ENCODE measurements around the gene RFNG.
"Not testable (repeated sequence)": the region's sequence is repeated elsewhere in the genome, so short reads cannot be mapped to it uniquely, and the experiment has no call there.

Gene RFNG

GRCh38 chr17:82039695-82040299 lies 11.8 kb downstream of the RFNG start:
- no peak for DNase-seq

- DNase-seq, result not testable (repeated sequence)
Measured at GRCh38 chr17:82038796-82039409, 12.7 kb downstream of the RFNG start.

- no peak for DNase-seq
Measured at GRCh38 chr17:82037889-82038195, 13.8 kb downstream of the RFNG start.

GRCh38 chr17:82037092-82037888 lies 14.3 kb downstream of the RFNG start, which contains the start of gene DCXR:
DCXR (minus strand) TSS chr17:82037697; CDS start chr17:82037682, 15 bp downstream.
- DNase-seq, result peak; percentile 92 to 94

- DNase-seq, result no peak
Measured at GRCh38 chr17:82036634-82037091, 14.9 kb downstream of the RFNG start.

- no peak for DNase-seq
Measured at GRCh38 chr17:82035956-82036633, 15.5 kb downstream of the RFNG start.

- DNase-seq, result no peak
Measured at GRCh38 chr17:82035488-82035887, 16.1 kb downstream of the RFNG start.

- DNase-seq, result no peak
Measured at GRCh38 chr17:82034371-82035011, 17.1 kb downstream of the RFNG start.

GRCh38 chr17:82033359-82034085 lies 18.1 kb downstream of the RFNG start:
- DNase-seq, result no peak

GRCh38 chr17:82031885-82032627 lies 19.6 kb downstream of the RFNG start:
- DNase-seq, result no peak

GRCh38 chr17:82031303-82031884 lies 20.2 kb downstream of the RFNG start, which contains the start of gene RAC3:
RAC3 (plus strand) TSS chr17:82031678; CDS start chr17:82031762, 84 bp downstream.
- DNase-seq, result no peak

- DNase-seq, result peak; percentile 77 to 81
Measured at GRCh38 chr17:82030470-82031302, 20.9 kb downstream of the RFNG start.

- no peak for DNase-seq
Measured at GRCh38 chr17:82029990-82030469, 21.6 kb downstream of the RFNG start.

- no peak for DNase-seq
Measured at GRCh38 chr17:82029391-82029790, 22.2 kb downstream of the RFNG start.

GRCh38 chr17:82028966-82029365 lies 22.6 kb downstream of the RFNG start:
- DNase-seq, result no peak

- no peak for DNase-seq
Measured at GRCh38 chr17:82028246-82028645, 23.4 kb downstream of the RFNG start.

- no peak for DNase-seq
Measured at GRCh38 chr17:82025401-82026107, 26.1 kb downstream of the RFNG start.

GRCh38 chr17:82024859-82025258 lies 26.8 kb downstream of the RFNG start:
- DNase-seq, result no peak
